HepG2 (cell line): ENCODE data around the gene PLEKHB2. TPM values are rescaled to one million over a fixed set of nuclear protein-coding genes. Genes with fewer than 3 reads are reported as not detected.
A peak's percentile ranks its signal among the peaks of the same experiment; 100 is the strongest.

Experiments
- CCAR2 ChIP-seq: fragments of 200-400 bp; formaldehyde crosslinking; optimal IDR thresholded peaks from 2 replicates; pipeline ENCODE3; 2018; ENCODE audit warnings: low read depth, mild to moderate bottlenecking, low read length, moderate library complexity
- GZF1 ChIP-seq: sonication (generic); formaldehyde crosslinking; IDR thresholded peaks from 2 replicates; pipeline ENCODE4 v1.5.1; 2020; ENCODE audit warnings: mild to moderate bottlenecking, missing genetic modification reagents
- HES4 ChIP-seq: sonication (generic); formaldehyde crosslinking; IDR thresholded peaks from 2 replicates; pipeline ENCODE4 v1.9.0; 2021; ENCODE audit warnings: mild to moderate bottlenecking, missing genetic modification reagents, borderline replicate concordance
- KLF6 ChIP-seq: IDR thresholded peaks from 2 replicates; pipeline ENCODE4 v1.8.0; 2016; ENCODE audit warnings: missing biosample characterization, missing genetic modification reagents
- LCORL ChIP-seq, 2 experiments: fragments of 450-650 bp in 1 of 2; sonication (generic) in 1 of 2; formaldehyde crosslinking in 1 of 2; IDR thresholded peaks; 2 replicates each; pipeline versions ENCODE4 v1.5.0 to v1.6.1; 2017 to 2020; ENCODE audit warnings: antibody characterized with exemption in 1 of 2, missing genetic modification reagents in 1 of 2
- MATR3 ChIP-seq: sonication (generic); formaldehyde crosslinking; IDR thresholded peaks from 2 replicates; pipeline ENCODE4 v1.4.0; 2020; ENCODE audit warnings: missing genetic modification reagents
- MIER3 ChIP-seq: IDR thresholded peaks from 2 replicates; pipeline ENCODE4 v1.6.1; 2016; ENCODE audit warnings: missing compliant biosample characterization, borderline replicate concordance
- MLLT10 ChIP-seq: sonication (generic); formaldehyde crosslinking; IDR thresholded peaks from 2 replicates; pipeline ENCODE4 v1.4.0; 2020; ENCODE audit warnings: missing genetic modification reagents
- NBN ChIP-seq: fragments of 450-650 bp; conservative IDR thresholded peaks from 2 replicates; pipeline ENCODE4 v1.6.1; 2017
- POLR2G ChIP-seq: fragments of 200-400 bp; formaldehyde crosslinking; IDR thresholded peaks from 2 replicates; pipeline ENCODE4 v1.6.1; 2018; ENCODE audit warnings: mild to moderate bottlenecking, low read depth, low read length, moderate library complexity
- RXRB ChIP-seq: IDR thresholded peaks from 2 replicates; pipeline ENCODE4 v1.6.1; 2016; ENCODE audit warnings: borderline replicate concordance, missing genetic modification reagents, missing compliant biosample characterization
- SETDB1 ChIP-seq: sonication (generic); formaldehyde crosslinking; IDR thresholded peaks from 2 replicates; pipeline ENCODE4 v1.5.1; 2020; ENCODE audit warnings: missing genetic modification reagents, mild to moderate bottlenecking, borderline replicate concordance
- TAF1 ChIP-seq: sonication (generic); formaldehyde crosslinking; IDR thresholded peaks from 2 replicates; pipeline ENCODE4 v1.4.0; 2020; ENCODE audit warnings: missing genetic modification reagents
- TCF7 ChIP-seq: sonication (generic); IDR thresholded peaks from 2 replicates; pipeline ENCODE4 v1.6.1; 2016; ENCODE audit warnings: antibody characterized with exemption, low read depth
- ZFP91 ChIP-seq: sonication (generic); formaldehyde crosslinking; IDR thresholded peaks from 2 replicates; pipeline ENCODE4 v1.9.0; 2022; ENCODE audit warnings: missing genetic modification reagents, mild to moderate bottlenecking, borderline replicate concordance
- ZNF180 ChIP-seq: sonication (generic); formaldehyde crosslinking; IDR thresholded peaks from 2 replicates; pipeline ENCODE4 v1.4.0; 2020; ENCODE audit warnings: low read depth, missing genetic modification reagents, borderline replicate concordance
- ZNF672 ChIP-seq: sonication (generic); formaldehyde crosslinking; IDR thresholded peaks from 2 replicates; pipeline ENCODE4 v1.8.1; 2022; ENCODE audit warnings: missing genetic modification reagents
- ZNF788 ChIP-seq: sonication (generic); formaldehyde crosslinking; IDR thresholded peaks from 2 replicates; pipeline ENCODE4 v1.5.0; 2020; ENCODE audit warnings: mild to moderate bottlenecking, missing genetic modification reagents, borderline replicate concordance
- polyA plus RNA-seq, 8 experiments: library from polyadenylated mRNA; depleted of rRNA in 3 of 8; stranded (reverse) in 7 of 8; unstranded in 1 of 8; fragments of >200 nt; fragmentation: Illumina TruSeq in 4 of 8; extraction: Trizol in 4 of 8; gene quantifications; 2 replicates each; pipeline versions ENCODE4 v1.2.1 to v1.2.3, GENCODE V29; 2011 to 2016; ENCODE audit warnings: low read depth in 4 of 8, missing spikeins in 1 of 8, mixed read lengths in 1 of 8; ENCODE audit not compliant: insufficient read depth in 1 of 8
- total RNA-seq, 5 experiments: library from RNA; depleted of rRNA; stranded (reverse); fragments of >200 nt; fragmentation: Illumina TruSeq; extraction: Trizol; gene quantifications; 2 replicates each; pipeline ENCODE4 v1.2.3, GENCODE V29; 2016; ENCODE audit warnings: low read depth in 1 of 5
- TF ChIP-seq, protein P1 (sequence below): IDR thresholded peaks from 2 replicates; pipeline ENCODE4 v1.6.1; 2016; ENCODE audit warnings: low read depth
- TF ChIP-seq, protein P2 (sequence below): sonication (generic); formaldehyde crosslinking; IDR thresholded peaks from 2 replicates; pipeline ENCODE4 v1.4.0; 2020; ENCODE audit warnings: mild to moderate bottlenecking, missing genetic modification reagents
- TF ChIP-seq, protein P3 (sequence below): sonication (generic); formaldehyde crosslinking; IDR thresholded peaks from 2 replicates; pipeline ENCODE4 v1.5.0; 2020; ENCODE audit warnings: mild to moderate bottlenecking, low read depth, missing genetic modification reagents, borderline replicate concordance
- TF ChIP-seq, protein P4 (sequence below): sonication (generic); formaldehyde crosslinking; IDR thresholded peaks from 2 replicates; pipeline ENCODE4 v1.5.1; 2020; ENCODE audit warnings: missing genetic modification reagents, mild to moderate bottlenecking, borderline replicate concordance

PLEKHB2 gene
- total and polyA plus RNA-seq, 2 of the 13 experiments (the other 11 are each of a cell fraction or from before 2014, with no cell fraction given), result 73.0 to 78.9 TPM

DNA sequence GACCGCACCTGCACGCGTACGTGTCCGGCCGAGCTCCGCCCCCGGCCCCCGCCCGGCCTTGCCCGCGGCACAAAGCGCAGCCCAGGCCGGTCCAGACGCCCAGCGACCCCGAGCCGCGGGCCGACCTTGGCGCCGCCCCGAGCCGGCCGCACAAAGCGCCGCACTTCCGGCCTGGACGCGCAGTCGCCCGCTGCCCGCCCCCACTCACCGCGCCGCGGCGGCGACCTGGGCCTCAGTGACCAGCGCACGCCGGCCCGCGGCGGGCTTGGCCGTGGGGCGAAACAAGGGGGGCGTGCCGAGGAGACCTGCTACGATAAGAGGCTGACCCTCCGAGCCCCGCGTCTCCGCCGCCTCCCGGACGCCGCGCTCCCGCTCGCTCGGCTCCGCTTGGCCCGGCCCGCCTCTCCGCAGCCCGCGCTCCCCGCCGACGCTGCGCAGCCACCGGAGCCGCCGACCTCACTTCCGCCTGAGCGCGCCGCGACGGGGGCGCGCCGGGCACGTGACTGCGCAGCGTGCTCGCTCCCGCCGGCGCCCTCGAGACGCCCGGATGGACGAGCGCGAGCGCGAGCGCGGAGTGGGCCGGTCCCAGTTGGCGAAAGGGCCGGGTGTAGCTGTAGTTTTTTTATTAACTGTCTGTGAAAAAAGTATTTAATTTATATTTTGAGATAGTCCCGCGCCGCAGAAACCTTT, 12.0 kb upstream of the PLEKHB2 start, which contains the start of gene FAM168B (continued):
- TF ChIP-seq, protein P1, sequence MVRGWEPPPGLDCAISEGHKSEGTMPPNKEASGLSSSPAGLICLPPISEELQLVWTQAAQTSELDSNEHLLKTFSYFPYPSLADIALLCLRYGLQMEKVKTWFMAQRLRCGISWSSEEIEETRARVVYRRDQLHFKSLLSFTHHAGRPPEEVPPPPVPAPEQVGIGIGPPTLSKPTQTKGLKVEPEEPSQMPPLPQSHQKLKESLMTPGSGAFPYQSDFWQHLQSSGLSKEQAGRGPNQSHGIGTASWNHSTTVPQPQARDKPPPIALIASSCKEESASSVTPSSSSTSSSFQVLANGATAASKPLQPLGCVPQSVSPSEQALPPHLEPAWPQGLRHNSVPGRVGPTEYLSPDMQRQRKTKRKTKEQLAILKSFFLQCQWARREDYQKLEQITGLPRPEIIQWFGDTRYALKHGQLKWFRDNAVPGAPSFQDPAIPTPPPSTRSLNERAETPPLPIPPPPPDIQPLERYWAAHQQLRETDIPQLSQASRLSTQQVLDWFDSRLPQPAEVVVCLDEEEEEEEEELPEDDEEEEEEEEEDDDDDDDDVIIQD (CRISPR knock-in tag), result no peak
- TF ChIP-seq MATR3 (CRISPR knock-in tag), result no peak
- TF ChIP-seq, protein P2, sequence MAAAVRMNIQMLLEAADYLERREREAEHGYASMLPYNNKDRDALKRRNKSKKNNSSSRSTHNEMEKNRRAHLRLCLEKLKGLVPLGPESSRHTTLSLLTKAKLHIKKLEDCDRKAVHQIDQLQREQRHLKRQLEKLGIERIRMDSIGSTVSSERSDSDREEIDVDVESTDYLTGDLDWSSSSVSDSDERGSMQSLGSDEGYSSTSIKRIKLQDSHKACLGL (CRISPR knock-in tag), result no peak
- TF ChIP-seq ZFP91 (CRISPR knock-in tag), result peak; percentile 66
- no peak for TF ChIP-seq RXRB (CRISPR knock-in tag)
- peak; percentile 33; the same call in 1 of the 2 replicates for TF ChIP-seq ZNF788 (CRISPR knock-in tag)
- TF ChIP-seq POLR2G, result peak; percentile 92
- no peak for TF ChIP-seq NBN
- no peak for TF ChIP-seq MLLT10
- TF ChIP-seq TAF1, result peak; percentile 65; the same call in 1 of the 2 replicates
- TF ChIP-seq, protein P3, sequence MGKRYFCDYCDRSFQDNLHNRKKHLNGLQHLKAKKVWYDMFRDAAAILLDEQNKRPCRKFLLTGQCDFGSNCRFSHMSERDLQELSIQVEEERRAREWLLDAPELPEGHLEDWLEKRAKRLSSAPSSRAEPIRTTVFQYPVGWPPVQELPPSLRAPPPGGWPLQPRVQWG (CRISPR knock-in tag), result no peak
- no peak for TF ChIP-seq ZNF180
- peak; percentile 63; the same call in 1 of the 2 replicates for TF ChIP-seq ZNF672 (CRISPR knock-in tag)
- peak; percentile 88 for TF ChIP-seq KLF6 (CRISPR knock-in tag)
- no peak for TF ChIP-seq CCAR2
- no peak for TF ChIP-seq GZF1
- no peak for TF ChIP-seq LCORL (IDR thresholded peaks at IDR 0.05)
- no peak for TF ChIP-seq LCORL (CRISPR knock-in tag; IDR thresholded peaks at IDR 0.05)
- TF ChIP-seq SETDB1 (CRISPR knock-in tag), result no peak
- TF ChIP-seq, protein P4, sequence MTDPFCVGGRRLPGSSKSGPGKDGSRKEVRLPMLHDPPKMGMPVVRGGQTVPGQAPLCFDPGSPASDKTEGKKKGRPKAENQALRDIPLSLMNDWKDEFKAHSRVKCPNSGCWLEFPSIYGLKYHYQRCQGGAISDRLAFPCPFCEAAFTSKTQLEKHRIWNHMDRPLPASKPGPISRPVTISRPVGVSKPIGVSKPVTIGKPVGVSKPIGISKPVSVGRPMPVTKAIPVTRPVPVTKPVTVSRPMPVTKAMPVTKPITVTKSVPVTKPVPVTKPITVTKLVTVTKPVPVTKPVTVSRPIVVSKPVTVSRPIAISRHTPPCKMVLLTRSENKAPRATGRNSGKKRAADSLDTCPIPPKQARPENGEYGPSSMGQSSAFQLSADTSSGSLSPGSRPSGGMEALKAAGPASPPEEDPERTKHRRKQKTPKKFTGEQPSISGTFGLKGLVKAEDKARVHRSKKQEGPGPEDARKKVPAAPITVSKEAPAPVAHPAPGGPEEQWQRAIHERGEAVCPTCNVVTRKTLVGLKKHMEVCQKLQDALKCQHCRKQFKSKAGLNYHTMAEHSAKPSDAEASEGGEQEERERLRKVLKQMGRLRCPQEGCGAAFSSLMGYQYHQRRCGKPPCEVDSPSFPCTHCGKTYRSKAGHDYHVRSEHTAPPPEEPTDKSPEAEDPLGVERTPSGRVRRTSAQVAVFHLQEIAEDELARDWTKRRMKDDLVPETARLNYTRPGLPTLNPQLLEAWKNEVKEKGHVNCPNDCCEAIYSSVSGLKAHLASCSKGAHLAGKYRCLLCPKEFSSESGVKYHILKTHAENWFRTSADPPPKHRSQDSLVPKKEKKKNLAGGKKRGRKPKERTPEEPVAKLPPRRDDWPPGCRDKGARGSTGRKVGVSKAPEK (CRISPR knock-in tag), result no peak
- TF ChIP-seq HES4, result peak; percentile 96
- TF ChIP-seq TCF7, result peak; percentile 24; the same call in 1 of the 2 replicates
- no peak; the same call in 1 of the 2 replicates for TF ChIP-seq MIER3
